Osteoblast (primary cell): Measurements from ENCODE around the gene NEXMIF. TPM values are rescaled to one million over a fixed set of nuclear protein-coding genes. Genes with fewer than 3 reads are reported as not detected.
"Not testable (repeated sequence)": the region's sequence is repeated elsewhere in the genome, so short reads cannot be mapped to it uniquely, and the experiment has no call there.

Experiments
- DNase-seq: peaks from one replicate; pipeline ENCODE4 v3.0.0; 2011; ENCODE audit warnings: low spot score, mixed read lengths; ENCODE audit not compliant: insufficient read length; ENCODE audit errors: missing footprints
- H2AFZ ChIP-seq: 2 replicates; pipeline ENCODE4 v1.6.0; 2011; ENCODE audit warnings: mild to moderate bottlenecking, low read length
- H3K27ac ChIP-seq: 2 replicates; pipeline ENCODE4 v1.5.1; 2011; ENCODE audit warnings: mild to moderate bottlenecking, low read depth, low read length, moderate library complexity
- H3K27me3 ChIP-seq: 2 replicates; pipeline ENCODE4 v1.6.0; 2012; ENCODE audit warnings: mild to moderate bottlenecking, control low read depth, inconsistent platforms, low read length, moderate library complexity; ENCODE audit not compliant: insufficient read depth
- H3K36me3 ChIP-seq: 2 replicates; pipeline ENCODE4 v1.5.1; 2011; ENCODE audit warnings: mild to moderate bottlenecking, low read length, control low read depth, moderate library complexity; ENCODE audit not compliant: insufficient read depth
- H3K4me1 ChIP-seq: 2 replicates; pipeline ENCODE4 v1.5.1; 2011; ENCODE audit warnings: mild to moderate bottlenecking, low read length, control low read depth, moderate library complexity; ENCODE audit not compliant: insufficient read depth
- H3K4me2 ChIP-seq: 2 replicates; pipeline ENCODE4 v1.6.0; 2011; ENCODE audit warnings: mild to moderate bottlenecking, low read length; ENCODE audit not compliant: insufficient read depth
- H3K4me3 ChIP-seq: fragments of 200-600 bp; sonication (generic); 3 replicates; pipeline ENCODE4 v1.5.1; 2012; ENCODE audit warnings: mild to moderate bottlenecking, low read length, inconsistent platforms; ENCODE audit not compliant: insufficient read depth
- H3K79me2 ChIP-seq: 2 replicates; pipeline ENCODE4 v1.6.0; 2012; ENCODE audit warnings: mild to moderate bottlenecking, low read length, control low read depth, inconsistent platforms; ENCODE audit not compliant: insufficient read depth
- H3K9me3 ChIP-seq: 2 replicates; pipeline ENCODE4 v1.5.1; 2011; ENCODE audit warnings: low read depth, low read length, control low read depth
- H4K20me1 ChIP-seq: 2 replicates; pipeline ENCODE4 v1.6.0; 2012; ENCODE audit warnings: mild to moderate bottlenecking, low read length, control low read depth; ENCODE audit not compliant: insufficient read depth
- CTCF ChIP-seq: IDR thresholded peaks from 2 replicates; pipeline ENCODE4 v1.5.1; 2011; ENCODE audit warnings: mild to moderate bottlenecking, low read depth, low read length, moderate library complexity; ENCODE audit errors: extremely low read depth
- total RNA-seq: library from RNA; depleted of rRNA; stranded (reverse); fragments of >200 nt; gene quantifications from 2 replicates; pipeline ENCODE4 v1.2.3, GENCODE V29; 2012

NEXMIF gene
- total RNA-seq, 1 donor, result not detected

GRCh38 chrX:74835566-74835965 is 89.7 kb downstream of the NEXMIF start:
- no peaks in the 10 kb centered on the region for H3K9me3 ChIP-seq
- H3K4me3 ChIP-seq, result no peak overlapping the region
- H3K4me1 ChIP-seq, result no peaks in the 10 kb centered on the region
- H4K20me1 ChIP-seq, result no peaks in the 10 kb centered on the region
- no peak for TF ChIP-seq CTCF
- DNase-seq, result no peak
- no peak overlapping the region for H3K27ac ChIP-seq
- H3K79me2 ChIP-seq, result no peaks in the 10 kb centered on the region
- H3K36me3 ChIP-seq, result no peaks in the 10 kb centered on the region
- H3K27me3 ChIP-seq, result no peaks in the 10 kb centered on the region
- no peak overlapping the region for H3K4me2 ChIP-seq
- H2AFZ ChIP-seq, result no peak overlapping the region

- not testable (repeated sequence) for H3K27me3 ChIP-seq, H3K36me3 ChIP-seq, DNase-seq, H2AFZ ChIP-seq, H3K9me3 ChIP-seq, H3K4me1 ChIP-seq, H4K20me1 ChIP-seq, H3K4me2 ChIP-seq, H3K79me2 ChIP-seq, H3K27ac ChIP-seq, H3K4me3 ChIP-seq
Measured at GRCh38 chrX:74819797-74820196, 105.5 kb downstream of the NEXMIF start.

- Histone ChIP-seq H3K27me3 (peaks cover 2% of the 10 kb centered on the region), H3K9me3 (no peaks in the 10 kb centered on the region), H4K20me1 (no peaks in the 10 kb centered on the region), H3K4me3 (no peak overlapping the region), H3K4me1 (no peaks in the 10 kb centered on the region), H3K27ac (no peak overlapping the region), H3K4me2 (no peak overlapping the region), H2AFZ (no peak overlapping the region), H3K36me3 (no peaks in the 10 kb centered on the region), H3K79me2 (no peaks in the 10 kb centered on the region)
- DNase-seq, result no peak
- TF ChIP-seq CTCF, result no peak
Measured at GRCh38 chrX:74814681-74815080, 110.6 kb downstream of the NEXMIF start.

- no peaks in the 10 kb centered on the region for H3K36me3 ChIP-seq
- H3K4me2 ChIP-seq, result no peak overlapping the region
- no peak for DNase-seq
- no peaks in the 10 kb centered on the region for H3K4me1 ChIP-seq
- no peaks in the 10 kb centered on the region for H3K27me3 ChIP-seq
- H3K4me3 ChIP-seq, result no peak overlapping the region
- no peaks in the 10 kb centered on the region for H4K20me1 ChIP-seq
- H3K9me3 ChIP-seq, result no peaks in the 10 kb centered on the region
- H2AFZ ChIP-seq, result no peak overlapping the region
- no peaks in the 10 kb centered on the region for H3K79me2 ChIP-seq
- no peak for TF ChIP-seq CTCF
- H3K27ac ChIP-seq, result no peak overlapping the region
Measured at GRCh38 chrX:74804574-74804973, 120.7 kb downstream of the NEXMIF start.
